Measurements from ENCODE around the gene PRKCD. TPM values are rescaled to one million over a fixed set of nuclear protein-coding genes. Genes with fewer than 3 reads are reported as not detected.

Gene PRKCD
- total and polyA plus RNA-seq, 9 of the 15 experiments (the other 6 are each of a cell fraction or from before 2014, with no cell fraction given): 2.5 to 19.5 (median 6.1) TPM

GRCh38 chr3:53196575-53197407, 35.8 kb downstream of the PRKCD start (continued):
- TF ChIP-seq, protein P1, sequence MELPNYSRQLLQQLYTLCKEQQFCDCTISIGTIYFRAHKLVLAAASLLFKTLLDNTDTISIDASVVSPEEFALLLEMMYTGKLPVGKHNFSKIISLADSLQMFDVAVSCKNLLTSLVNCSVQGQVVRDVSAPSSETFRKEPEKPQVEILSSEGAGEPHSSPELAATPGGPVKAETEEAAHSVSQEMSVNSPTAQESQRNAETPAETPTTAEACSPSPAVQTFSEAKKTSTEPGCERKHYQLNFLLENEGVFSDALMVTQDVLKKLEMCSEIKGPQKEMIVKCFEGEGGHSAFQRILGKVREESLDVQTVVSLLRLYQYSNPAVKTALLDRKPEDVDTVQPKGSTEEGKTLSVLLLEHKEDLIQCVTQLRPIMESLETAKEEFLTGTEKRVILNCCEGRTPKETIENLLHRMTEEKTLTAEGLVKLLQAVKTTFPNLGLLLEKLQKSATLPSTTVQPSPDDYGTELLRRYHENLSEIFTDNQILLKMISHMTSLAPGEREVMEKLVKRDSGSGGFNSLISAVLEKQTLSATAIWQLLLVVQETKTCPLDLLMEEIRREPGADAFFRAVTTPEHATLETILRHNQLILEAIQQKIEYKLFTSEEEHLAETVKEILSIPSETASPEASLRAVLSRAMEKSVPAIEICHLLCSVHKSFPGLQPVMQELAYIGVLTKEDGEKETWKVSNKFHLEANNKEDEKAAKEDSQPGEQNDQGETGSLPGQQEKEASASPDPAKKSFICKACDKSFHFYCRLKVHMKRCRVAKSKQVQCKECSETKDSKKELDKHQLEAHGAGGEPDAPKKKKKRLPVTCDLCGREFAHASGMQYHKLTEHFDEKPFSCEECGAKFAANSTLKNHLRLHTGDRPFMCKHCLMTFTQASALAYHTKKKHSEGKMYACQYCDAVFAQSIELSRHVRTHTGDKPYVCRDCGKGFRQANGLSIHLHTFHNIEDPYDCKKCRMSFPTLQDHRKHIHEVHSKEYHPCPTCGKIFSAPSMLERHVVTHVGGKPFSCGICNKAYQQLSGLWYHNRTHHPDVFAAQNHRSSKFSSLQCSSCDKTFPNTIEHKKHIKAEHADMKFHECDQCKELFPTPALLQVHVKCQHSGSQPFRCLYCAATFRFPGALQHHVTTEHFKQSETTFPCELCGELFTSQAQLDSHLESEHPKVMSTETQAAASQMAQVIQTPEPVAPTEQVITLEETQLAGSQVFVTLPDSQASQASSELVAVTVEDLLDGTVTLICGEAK (IDR thresholded peaks at IDR 0.05): 0 out of 2 replicates have a peak, but pooled peaks have one; percentile 10
- TF ChIP-seq, protein P1 (CRISPR knock-in tag; IDR thresholded peaks at IDR 0.05): no peak
- no peak for TF ChIP-seq TRIM24 (IDR thresholded peaks at IDR 0.05)
